ENCODE results near the gene KRTAP4-9. TPM values are rescaled to one million over a fixed set of nuclear protein-coding genes. Genes with fewer than 3 reads are reported as not detected.

The KRTAP4-9 gene
- total and polyA plus RNA-seq, 4 donors = not detected

DNA sequence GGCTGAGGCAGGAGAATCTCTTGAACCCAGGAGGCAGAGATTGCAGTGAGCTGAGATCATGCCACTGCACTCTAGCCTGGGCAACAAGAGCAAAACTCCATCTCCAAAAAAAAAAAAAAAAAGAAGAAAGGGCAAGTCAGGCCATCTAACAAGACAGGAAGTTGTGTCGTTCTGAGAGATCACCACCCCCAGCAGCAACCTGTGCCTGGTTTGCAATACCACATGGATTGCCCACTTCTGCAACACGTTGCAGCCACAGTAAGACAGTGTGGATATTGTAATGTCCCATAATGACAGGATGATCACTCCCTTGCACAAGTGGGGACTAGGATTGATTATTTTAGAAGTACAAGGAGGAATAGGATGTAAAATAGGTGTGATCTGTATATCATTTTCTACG is 36.2 kb upstream of the KRTAP4-9 start:
- Histone ChIP-seq H3K9ac (ENCODE audit: insufficient read depth in 1 of 2, low read length in 2 of 2) (no peak overlapping the region), H3K9me3 (ENCODE audit: control insufficient read depth in 4 of 4, insufficient read depth in 3 of 4, low read length in 3 of 4) (peaks cover 0 to 3% (median 0%) of the 10 kb centered on the region in 4 donors), H3K27me3 (ENCODE audit: control insufficient read depth in 3 of 3, insufficient read depth in 3 of 3, low read length in 2 of 3) (no peaks in the 10 kb centered on the region), H3K36me3 (ENCODE audit: control insufficient read depth in 4 of 4, insufficient read depth in 4 of 4, low read length in 4 of 4) (no peaks in the 10 kb centered on the region), H3K4me3 (no peak overlapping the region), H3K27ac (ENCODE audit: low read depth in 1 of 2, low read length in 1 of 2) (no peak overlapping the region), H3K4me1 (ENCODE audit: control insufficient read depth in 5 of 5, insufficient read depth in 5 of 5, low read length in 5 of 5) (no peaks in the 10 kb centered on the region)
- no peak for ATAC-seq (ENCODE audit: insufficient read depth, low FRiP score)
- TF ChIP-seq, protein P1, sequence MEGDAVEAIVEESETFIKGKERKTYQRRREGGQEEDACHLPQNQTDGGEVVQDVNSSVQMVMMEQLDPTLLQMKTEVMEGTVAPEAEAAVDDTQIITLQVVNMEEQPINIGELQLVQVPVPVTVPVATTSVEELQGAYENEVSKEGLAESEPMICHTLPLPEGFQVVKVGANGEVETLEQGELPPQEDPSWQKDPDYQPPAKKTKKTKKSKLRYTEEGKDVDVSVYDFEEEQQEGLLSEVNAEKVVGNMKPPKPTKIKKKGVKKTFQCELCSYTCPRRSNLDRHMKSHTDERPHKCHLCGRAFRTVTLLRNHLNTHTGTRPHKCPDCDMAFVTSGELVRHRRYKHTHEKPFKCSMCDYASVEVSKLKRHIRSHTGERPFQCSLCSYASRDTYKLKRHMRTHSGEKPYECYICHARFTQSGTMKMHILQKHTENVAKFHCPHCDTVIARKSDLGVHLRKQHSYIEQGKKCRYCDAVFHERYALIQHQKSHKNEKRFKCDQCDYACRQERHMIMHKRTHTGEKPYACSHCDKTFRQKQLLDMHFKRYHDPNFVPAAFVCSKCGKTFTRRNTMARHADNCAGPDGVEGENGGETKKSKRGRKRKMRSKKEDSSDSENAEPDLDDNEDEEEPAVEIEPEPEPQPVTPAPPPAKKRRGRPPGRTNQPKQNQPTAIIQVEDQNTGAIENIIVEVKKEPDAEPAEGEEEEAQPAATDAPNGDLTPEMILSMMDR (IDR thresholded peaks at IDR 0.05; ENCODE audit: control extremely low read depth, extremely low read depth) = no peak
- DNase-seq = no peak
- 56 to 62% methylated on average over 3 of the region's 3 CpGs for WGBS, 2 donors

GRCh38 chr17:41071606-41072360 is 33.4 kb upstream of the KRTAP4-9 start:
- 75 to 84% methylated on average over 5 of the region's 5 CpGs for WGBS, 2 donors
- Histone ChIP-seq H3K27me3 (ENCODE audit: control insufficient read depth in 3 of 3, insufficient read depth in 3 of 3, low read length in 2 of 3) (peaks cover 0 to 3% (median 0%) of the 10 kb centered on the region in 3 donors), H3K36me3 (ENCODE audit: control insufficient read depth in 4 of 4, insufficient read depth in 4 of 4, low read length in 4 of 4) (no peaks in the 10 kb centered on the region), H3K9me3 (ENCODE audit: control insufficient read depth in 4 of 4, insufficient read depth in 3 of 4, low read length in 3 of 4) (peaks cover 0 to 3% (median 0%) of the 10 kb centered on the region in 4 donors), H3K4me3 (no peak overlapping the region), H3K27ac (ENCODE audit: low read depth in 1 of 2, low read length in 1 of 2) (no peak overlapping the region), H3K4me1 (ENCODE audit: control insufficient read depth in 5 of 5, insufficient read depth in 5 of 5, low read length in 5 of 5) (no peaks in the 10 kb centered on the region), H3K9ac (ENCODE audit: insufficient read depth in 1 of 2, low read length in 2 of 2) (no peak overlapping the region)
- TF ChIP-seq, protein P1 (IDR thresholded peaks at IDR 0.05; ENCODE audit: control extremely low read depth, extremely low read depth) = no peak
- ATAC-seq (ENCODE audit: insufficient read depth, low FRiP score) (no peak), DNase-seq (no peak)

- H3K9ac ChIP-seq (ENCODE audit: insufficient read depth in 1 of 2, low read length in 2 of 2) = no peak overlapping the region
- H3K27ac ChIP-seq (ENCODE audit: low read depth in 1 of 2, low read length in 1 of 2) = no peak overlapping the region
- TF ChIP-seq, protein P1 (IDR thresholded peaks at IDR 0.05; ENCODE audit: control extremely low read depth, extremely low read depth) = no peak
- no peak for DNase-seq
- no peak overlapping the region for H3K4me3 ChIP-seq
- ATAC-seq (ENCODE audit: insufficient read depth, low FRiP score) = no peak
- H3K4me1 ChIP-seq (ENCODE audit: control insufficient read depth in 5 of 5, insufficient read depth in 5 of 5, low read length in 5 of 5) = no peaks in the 10 kb centered on the region
- H3K36me3 ChIP-seq (ENCODE audit: control insufficient read depth in 4 of 4, insufficient read depth in 4 of 4, low read length in 4 of 4) = no peaks in the 10 kb centered on the region
- peaks cover 0 to 3% (median 0%) of the 10 kb centered on the region in 3 donors for H3K27me3 ChIP-seq (ENCODE audit: control insufficient read depth in 3 of 3, insufficient read depth in 3 of 3, low read length in 2 of 3)
- WGBS, 2 donors = 91 to 93% methylated on average over 2 of the region's 2 CpGs
- H3K9me3 ChIP-seq (ENCODE audit: control insufficient read depth in 4 of 4, insufficient read depth in 3 of 4, low read length in 3 of 4) = peaks cover 0 to 3% (median 0%) of the 10 kb centered on the region in 4 donors
Observed at GRCh38 chr17:41073676-41074075, 31.5 kb upstream of the KRTAP4-9 start.
